HG03175 (cell line): ENCODE measurements around the gene TCF4.

ENCODE experiments used
- ATAC-seq: cut with Tn5 transposase; IDR thresholded peaks from one replicate; pipeline ENCODE4 v1.9.1; 2021; ENCODE audit warnings: mild to moderate bottlenecking, moderate library complexity; ENCODE audit not compliant: unreplicated experiment

Gene TCF4

GRCh38 chr18:55398858-55399257 is 189.1 kb downstream of the TCF4 start:
- no peak for ATAC-seq

GRCh38 chr18:55396979-55397378 is 191.0 kb downstream of the TCF4 start:
- no peak for ATAC-seq

- ATAC-seq = no peak
Measured at GRCh38 chr18:55396267-55396905, 191.6 kb downstream of the TCF4 start.

- ATAC-seq = no peak
Measured at GRCh38 chr18:55395799-55396198, 192.2 kb downstream of the TCF4 start.

GRCh38 chr18:55390898-55391297 is 197.1 kb downstream of the TCF4 start:
- no peak for ATAC-seq

- ATAC-seq = no peak
Measured at GRCh38 chr18:55387139-55387984, 200.6 kb downstream of the TCF4 start.

GRCh38 chr18:55386545-55386944 is 201.4 kb downstream of the TCF4 start:
- no peak for ATAC-seq

- no peak for ATAC-seq
Measured at GRCh38 chr18:55385770-55386169, 202.2 kb downstream of the TCF4 start.

GRCh38 chr18:55384551-55385275 is 203.3 kb downstream of the TCF4 start:
- ATAC-seq = no peak

- no peak for ATAC-seq
Measured at GRCh38 chr18:55384115-55384514, 203.9 kb downstream of the TCF4 start.

GRCh38 chr18:55382277-55382805 is 205.7 kb downstream of the TCF4 start:
- no peak for ATAC-seq

- ATAC-seq = no peak
Measured at GRCh38 chr18:55381277-55381676, 206.7 kb downstream of the TCF4 start.

GRCh38 chr18:55380589-55380988 is 207.4 kb downstream of the TCF4 start:
- no peak for ATAC-seq

GRCh38 chr18:55376387-55376786 is 211.6 kb downstream of the TCF4 start:
- peak; percentile 92 for ATAC-seq

GRCh38 chr18:55375930-55376329 is 212.1 kb downstream of the TCF4 start:
- no peak for ATAC-seq

GRCh38 chr18:55374741-55375140 is 213.3 kb downstream of the TCF4 start:
- no peak for ATAC-seq

- no peak for ATAC-seq
Measured at GRCh38 chr18:55372209-55372608, 215.8 kb downstream of the TCF4 start.

GRCh38 chr18:55370936-55371335 is 217.1 kb downstream of the TCF4 start:
- no peak for ATAC-seq

GRCh38 chr18:55369346-55369745 is 218.6 kb downstream of the TCF4 start:
- ATAC-seq = no peak

GRCh38 chr18:55365342-55365741 is 222.7 kb downstream of the TCF4 start:
- no peak for ATAC-seq

GRCh38 chr18:55362303-55362702 is 225.7 kb downstream of the TCF4 start:
- ATAC-seq = no peak
